Stimulated activated CD8-positive, alpha-beta memory T cell treated with anti-CD3 and anti-CD28 coated beads, Interleukin-12 subunit alpha, Interleukin-12 subunit beta, amount 100 ng/mL, for 24 hours (primary cell): ENCODE data around the gene COL6A3.

Source experiments
- DNase-seq: peaks from one replicate; pipeline ENCODE4 v3.0.0-alpha.2; 2020; ENCODE audit errors: extremely low read depth

The COL6A3 gene

GRCh38 chr2:237295889-237296480 lies 118.0 kb downstream of the COL6A3 start:
- no peak for DNase-seq

DNA sequence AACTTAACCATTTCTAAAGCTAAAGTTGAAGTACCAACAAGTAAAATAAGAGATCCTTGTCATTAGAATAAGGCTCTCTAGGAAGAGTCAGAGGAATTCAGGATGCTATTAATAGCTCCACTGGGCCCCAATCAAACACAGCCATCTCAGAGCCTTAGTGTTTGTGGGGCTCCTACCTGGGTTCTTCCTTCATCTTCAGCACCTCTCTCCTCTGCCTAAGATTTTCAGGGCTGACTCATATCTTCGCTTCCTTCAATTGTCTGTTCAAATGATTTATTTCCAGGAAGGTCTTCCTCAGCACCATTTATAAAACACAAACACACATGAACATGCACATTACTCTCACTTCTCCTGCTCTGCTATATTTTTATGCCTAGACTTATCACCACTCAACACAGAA lies 119.5 kb downstream of the COL6A3 start:
- no peak for DNase-seq

GRCh38 chr2:237293978-237294377 lies 120.0 kb downstream of the COL6A3 start:
- DNase-seq: no peak

GRCh38 chr2:237291138-237291792 lies 122.7 kb downstream of the COL6A3 start:
- no peak for DNase-seq

GRCh38 chr2:237290261-237290660 lies 123.7 kb downstream of the COL6A3 start:
- no peak for DNase-seq

GRCh38 chr2:237289139-237289538 lies 124.8 kb downstream of the COL6A3 start:
- no peak for DNase-seq

- no peak for DNase-seq
Measured at GRCh38 chr2:237287872-237288271, 126.1 kb downstream of the COL6A3 start.

- DNase-seq: no peak
Measured at GRCh38 chr2:237283131-237283928, 130.6 kb downstream of the COL6A3 start.

GRCh38 chr2:237282568-237283128 lies 131.3 kb downstream of the COL6A3 start:
- no peak for DNase-seq

- no peak for DNase-seq
Measured at GRCh38 chr2:237281836-237282306, 132.1 kb downstream of the COL6A3 start.

GRCh38 chr2:237280939-237281338 lies 133.0 kb downstream of the COL6A3 start:
- no peak for DNase-seq

GRCh38 chr2:237280229-237280628 lies 133.7 kb downstream of the COL6A3 start:
- no peak for DNase-seq

DNA sequence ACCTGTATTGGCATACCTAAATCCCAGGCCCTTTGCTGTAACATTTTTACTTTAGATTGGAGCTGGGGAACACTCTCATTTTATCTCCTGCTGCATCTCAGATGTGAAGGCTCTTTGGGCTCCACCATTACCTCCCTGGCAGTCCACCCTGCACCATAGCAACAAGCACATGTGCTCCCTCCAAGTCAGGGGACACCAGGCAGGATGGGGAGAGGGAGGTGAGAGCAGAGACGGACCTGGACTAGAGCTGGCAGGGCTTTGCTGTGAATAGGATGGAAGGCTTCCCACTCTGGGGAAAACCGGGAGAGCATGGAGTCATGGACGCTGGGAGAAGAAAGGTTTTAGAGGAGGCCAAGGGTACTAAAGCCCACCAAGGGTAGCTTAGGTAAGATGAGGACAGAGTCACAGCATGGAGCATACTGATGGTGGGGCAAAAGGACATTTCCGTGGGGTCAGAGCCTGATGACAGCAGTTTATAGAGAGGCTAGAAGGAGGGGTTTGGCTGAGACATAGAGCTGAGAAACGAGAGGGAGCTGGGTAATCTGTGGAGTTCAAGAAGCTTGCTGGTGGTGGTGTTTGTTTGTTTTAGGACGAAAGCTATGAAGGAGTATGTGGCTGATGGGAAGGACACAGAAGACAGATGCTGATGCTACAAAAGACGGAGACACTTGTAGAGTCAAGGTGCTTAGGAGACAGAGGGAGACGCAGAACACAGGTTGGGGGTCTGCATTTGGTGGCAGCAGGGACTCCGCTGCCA lies 134.8 kb downstream of the COL6A3 start:
- no peak for DNase-seq

DNA sequence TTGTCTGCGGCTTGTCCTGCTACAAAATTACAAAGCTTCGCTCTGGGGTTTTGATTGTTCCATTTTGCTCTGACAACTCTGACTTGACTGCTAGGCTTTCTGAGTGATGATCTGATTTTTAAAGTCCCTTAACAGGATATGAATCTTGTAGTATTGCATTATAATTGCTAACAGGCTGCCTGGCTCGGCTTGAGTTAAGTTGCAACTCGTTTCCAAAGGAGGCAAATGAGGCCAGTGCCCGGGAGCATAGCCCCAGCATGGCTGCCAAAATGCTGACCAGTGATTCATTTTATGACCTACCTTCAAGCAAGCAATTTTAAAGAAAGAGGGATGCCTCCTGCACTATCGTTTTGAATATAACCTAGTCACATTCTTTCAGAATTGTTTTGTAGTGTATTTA lies 135.4 kb downstream of the COL6A3 start:
- DNase-seq: no peak

DNA sequence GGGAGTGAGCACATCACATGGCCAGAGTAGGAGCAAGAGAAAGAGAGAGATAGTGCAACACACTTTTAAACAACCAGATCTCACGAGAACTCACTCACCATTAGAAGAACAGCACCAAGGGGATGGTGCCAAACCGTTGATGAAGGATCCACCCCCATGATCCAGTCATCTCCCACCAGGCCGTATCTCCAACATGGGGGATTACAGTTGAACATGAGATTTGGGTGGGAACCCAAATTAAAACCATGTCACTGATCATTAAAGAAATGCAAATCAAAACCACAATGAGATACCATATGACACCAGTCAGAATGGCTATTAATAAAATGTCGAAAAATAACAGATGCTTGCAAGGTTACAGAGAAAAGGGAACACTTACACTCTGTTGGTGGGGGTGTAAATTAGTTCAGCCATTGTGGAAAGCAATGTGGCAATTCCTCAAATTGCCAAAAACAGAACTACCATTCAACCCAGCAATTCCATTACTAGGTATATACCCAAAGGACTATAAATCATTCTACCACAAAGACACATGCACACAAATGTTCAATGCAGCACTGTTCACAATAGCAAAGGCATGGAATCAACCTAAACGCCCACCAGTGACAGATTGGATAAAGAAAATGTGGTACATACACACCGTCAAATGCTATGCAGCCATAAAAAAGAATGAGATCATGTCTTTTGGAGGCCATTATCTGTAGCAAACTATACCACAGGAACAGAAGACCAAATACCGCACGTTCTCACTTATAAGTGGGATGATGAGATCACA lies 137.1 kb downstream of the COL6A3 start:
- DNase-seq: no peak
